ENCODE results near the gene PLEKHA1.

The PLEKHA1 gene

GRCh38 chr10:122474131-122474818 lies 99.8 kb downstream of the PLEKHA1 start:
- no peak for TF ChIP-seq CTCF (IDR thresholded peaks at IDR 0.05; ENCODE audit: borderline replicate concordance, insufficient read depth, low read depth, low read length)
- H3K4me3 ChIP-seq (ENCODE audit: low read depth, low read length): no peak overlapping the region

- TF ChIP-seq CTCF (IDR thresholded peaks at IDR 0.05; ENCODE audit: borderline replicate concordance, insufficient read depth, low read depth, low read length): no peak
- no peak overlapping the region for H3K4me3 ChIP-seq (ENCODE audit: low read depth, low read length)
These were observed 100.6 kb downstream of the PLEKHA1 start for GRCh38 chr10:122475100-122475499.

GRCh38 chr10:122475591-122476332 lies 101.3 kb downstream of the PLEKHA1 start:
- no peak overlapping the region for H3K4me3 ChIP-seq (ENCODE audit: low read depth, low read length)
- TF ChIP-seq CTCF (IDR thresholded peaks at IDR 0.05; ENCODE audit: borderline replicate concordance, insufficient read depth, low read depth, low read length): no peak

GRCh38 chr10:122476333-122476695 lies 101.8 kb downstream of the PLEKHA1 start:
- no peak overlapping the region for H3K4me3 ChIP-seq (ENCODE audit: low read depth, low read length)
- TF ChIP-seq CTCF (IDR thresholded peaks at IDR 0.05; ENCODE audit: borderline replicate concordance, insufficient read depth, low read depth, low read length): no peak

GRCh38 chr10:122477436-122477835 lies 102.9 kb downstream of the PLEKHA1 start:
- TF ChIP-seq CTCF (IDR thresholded peaks at IDR 0.05; ENCODE audit: borderline replicate concordance, insufficient read depth, low read depth, low read length): no peak
- H3K4me3 ChIP-seq (ENCODE audit: low read depth, low read length): no peak overlapping the region

GRCh38 chr10:122478971-122479370 lies 104.5 kb downstream of the PLEKHA1 start:
- TF ChIP-seq CTCF (IDR thresholded peaks at IDR 0.05; ENCODE audit: borderline replicate concordance, insufficient read depth, low read depth, low read length): no peak
- no peak overlapping the region for H3K4me3 ChIP-seq (ENCODE audit: low read depth, low read length)
